Right cardiac atrium (tissue), 5 donors: ENCODE data around the gene CLEC16A. TPM values are rescaled to one million over a fixed set of nuclear protein-coding genes. Genes with fewer than 3 reads are reported as not detected.

Source experiments
- ATAC-seq, 2 donors: fragments of 200-7000 bp; cut with Tn5 transposase; one replicate each; pipeline versions ENCODE4 v1.8.0 to v1.9.1; 2020; ENCODE audit warnings: moderate library complexity in 2 of 2, mild to moderate bottlenecking in 1 of 2
- DNase-seq, 3 donors: peaks; one replicate each; pipeline ENCODE4 v3.0.0-alpha.2; 2020
- H3K27ac ChIP-seq: one replicate; pipeline ENCODE4 v1.5.1; 2013; ENCODE audit warnings: mild to moderate bottlenecking, low read length, control low read depth, moderate library complexity
- H3K27me3 ChIP-seq: one replicate; pipeline ENCODE4 v1.6.1; 2013; ENCODE audit not compliant: control insufficient read depth, insufficient read depth
- H3K4me1 ChIP-seq: one replicate; pipeline ENCODE4 v1.6.1; 2013; ENCODE audit warnings: low read length; ENCODE audit not compliant: control insufficient read depth, insufficient read depth
- H3K4me3 ChIP-seq: one replicate; pipeline ENCODE4 v1.5.1; 2013; ENCODE audit warnings: low read length, control low read depth
- H3K9me3 ChIP-seq: one replicate; pipeline ENCODE4 v1.6.1; 2013; ENCODE audit warnings: low read length; ENCODE audit not compliant: control insufficient read depth
- WGBS: extraction: QIAGEN DNeasy Blood & Tissue Kit; methylation state at CpG from one replicate; pipeline ENCODE4 v1.1.7; 2013; 5-methylcytosine and 5-hydroxymethylcytosine counted together
- intact Hi-C, 4 donors: fragments of 100-400 bp; cut with DNase I; formaldehyde crosslinking; loops; one replicate each; pipeline versions ENCODE4 v1.11.0 to v1.14.0; 2022 to 2023
- polyA plus RNA-seq: library from polyadenylated mRNA; stranded (reverse); fragments of 200-250 nt; gene quantifications from one replicate; pipeline ENCODE4 v1.2.3, GENCODE V29; 2013
- total RNA-seq, 4 donors: library from RNA; stranded (reverse); fragmentation: NEBNext Ultra II Directional; extraction: Animal tissue kit (Norgen Biotek cat#: 25700); gene quantifications; one replicate each; pipeline ENCODE4 v1.2.1, GENCODE V29; 2021
- donor health status: healthy with polysubstance abuse.
- donor health status: DM: no; HTN: yes; CAD: no.
- donor health status: DM: no; HTN: no; CAD: no.
- donor health status: DM: no; HTN: yes; CAD: no; lungs with severe emphysema.
- donor health status: DM: yes; HTN: yes; CAD: no.

Gene CLEC16A
- total and polyA plus RNA-seq, 5 donors = 14.9 to 31.5 (median 29.2) TPM

GRCh38 chr16:11121083-11121608 is 176.8 kb downstream of the CLEC16A start:
- H3K27me3 ChIP-seq = no peaks in the 10 kb centered on the region
- intact Hi-C loops = no loop called here
- DNase-seq = no peak
- H3K4me1 ChIP-seq = no peaks in the 10 kb centered on the region
- no peak overlapping the region for H3K27ac ChIP-seq
- no peak overlapping the region for H3K4me3 ChIP-seq
- WGBS = 80% methylated on average over 8 of the region's 8 CpGs
- peak in 1 of 2 donors; percentile 22 for ATAC-seq
- H3K9me3 ChIP-seq = no peaks in the 10 kb centered on the region

- Histone ChIP-seq H3K27me3 (no peaks in the 10 kb centered on the region), H3K4me1 (no peaks in the 10 kb centered on the region), H3K4me3 (no peak overlapping the region), H3K27ac (no peak overlapping the region), H3K9me3 (no peaks in the 10 kb centered on the region)
- intact Hi-C loops = no loop called here
- ATAC-seq (peak in 1 of 2 donors; percentile 62), DNase-seq (no peak)
- 83% methylated on average over 8 of the region's 8 CpGs for WGBS
Measured at GRCh38 chr16:11121914-11122692, 177.7 kb downstream of the CLEC16A start.

- Histone ChIP-seq H3K9me3 (no peaks in the 10 kb centered on the region), H3K4me3 (no peak overlapping the region), H3K4me1 (peaks cover 3% of the 10 kb centered on the region), H3K27me3 (no peaks in the 10 kb centered on the region), H3K27ac (no peak overlapping the region)
- intact Hi-C loops = no loop called here
- ATAC-seq (no peak), DNase-seq (no peak)
- WGBS = 97% methylated on average over 11 of the region's 11 CpGs
Measured at GRCh38 chr16:11123666-11124065, 179.3 kb downstream of the CLEC16A start.

GRCh38 chr16:11125936-11126335 is 181.6 kb downstream of the CLEC16A start:
- DNase-seq (no peak), ATAC-seq (no peak)
- WGBS = 97% methylated on average over 17 of the region's 17 CpGs
- Histone ChIP-seq H3K27ac (no peak overlapping the region), H3K27me3 (no peaks in the 10 kb centered on the region), H3K9me3 (no peaks in the 10 kb centered on the region), H3K4me3 (no peak overlapping the region), H3K4me1 (peaks cover 9% of the 10 kb centered on the region)
- intact Hi-C loops = no loop called here

- no peak for ATAC-seq
- intact Hi-C loops = no loop called here
- 92% methylated on average over 12 of the region's 12 CpGs for WGBS
- H3K9me3 ChIP-seq = no peaks in the 10 kb centered on the region
- H3K27ac ChIP-seq = no peak overlapping the region
- H3K4me3 ChIP-seq = no peak overlapping the region
- no peaks in the 10 kb centered on the region for H3K27me3 ChIP-seq
- DNase-seq = no peak
- peaks cover 10% of the 10 kb centered on the region for H3K4me1 ChIP-seq
Measured at GRCh38 chr16:11126399-11127054, 182.2 kb downstream of the CLEC16A start.

- Histone ChIP-seq H3K9me3 (no peaks in the 10 kb centered on the region), H3K27me3 (no peaks in the 10 kb centered on the region), H3K4me3 (no peak overlapping the region), H3K4me1 (peaks cover 12% of the 10 kb centered on the region), H3K27ac (no peak overlapping the region)
- whole genome bisulfite sequencing = 91% methylated on average over 7 of the region's 7 CpGs
- intact Hi-C loops = no loop called here
- ATAC-seq = no peak
- no peak for DNase-seq
Measured at GRCh38 chr16:11127610-11128195, 183.3 kb downstream of the CLEC16A start.

GRCh38 chr16:11128211-11129141 is 184.1 kb downstream of the CLEC16A start:
- Histone ChIP-seq H3K27me3 (no peaks in the 10 kb centered on the region), H3K4me3 (no peak overlapping the region), H3K4me1 (peaks cover 16% of the 10 kb centered on the region), H3K9me3 (no peaks in the 10 kb centered on the region), H3K27ac (peak overlapping the region; percentile 60)
- DNase-seq (peak; percentile 46 to 83 (median 80)), ATAC-seq (peak; percentile 70 to 79)
- intact Hi-C loops = no loop called here
- WGBS = 59% methylated on average over 9 of the region's 9 CpGs

GRCh38 chr16:11129378-11129781 is 185.0 kb downstream of the CLEC16A start:
- intact Hi-C loops = no loop called here
- 64% methylated on average over 4 of the region's 4 CpGs for WGBS
- H3K4me3 ChIP-seq = no peak overlapping the region
- no peaks in the 10 kb centered on the region for H3K27me3 ChIP-seq
- no peaks in the 10 kb centered on the region for H3K9me3 ChIP-seq
- no peak overlapping the region for H3K27ac ChIP-seq
- no peak for ATAC-seq
- H3K4me1 ChIP-seq = peaks cover 19% of the 10 kb centered on the region
- DNase-seq = no peak

GRCh38 chr16:11130978-11131665 is 186.8 kb downstream of the CLEC16A start:
- H3K27ac ChIP-seq = peak overlapping the region; percentile 33
- WGBS = 70% methylated on average over 8 of the region's 8 CpGs
- no peaks in the 10 kb centered on the region for H3K27me3 ChIP-seq
- ATAC-seq (peak; percentile 10 to 26), DNase-seq (peak in 1 of 3 donors; percentile 65)
- no peaks in the 10 kb centered on the region for H3K9me3 ChIP-seq
- intact Hi-C loops = loop anchor here in 1 of 4 donors (10.0 kb wide), 1 partner anchor 124 kb away; the partner anchor contains the start of gene SOCS1
- H3K4me3 ChIP-seq = no peak overlapping the region
- H3K4me1 ChIP-seq = peaks cover 27% of the 10 kb centered on the region

- peak overlapping the region; percentile 39 for H3K27ac ChIP-seq
- intact Hi-C loops = loop anchor here in 1 of 4 donors (10.0 kb wide), 1 partner anchor 123 kb away; the partner anchor contains the start of gene SOCS1
Measured at GRCh38 chr16:11131706-11132105, 187.3 kb downstream of the CLEC16A start.

More at GRCh38 chr16:11131706-11132105, 187.3 kb downstream of the CLEC16A start:
- peak; percentile 53 to 85 (median 82) for DNase-seq
- no peaks in the 10 kb centered on the region for H3K9me3 ChIP-seq
- peaks cover 27% of the 10 kb centered on the region for H3K4me1 ChIP-seq
- H3K27me3 ChIP-seq = no peaks in the 10 kb centered on the region
- no peak overlapping the region for H3K4me3 ChIP-seq
- 55% methylated on average over 7 of the region's 7 CpGs for WGBS
- ATAC-seq = peak; percentile 52 to 55
